Femur (tissue), 1 donor: ENCODE measurements around the gene PCBP3.
A peak's percentile ranks its signal among the peaks of the same experiment; 100 is the strongest.

Experiments
- DNase-seq: peaks from one replicate; pipeline ENCODE4 v3.0.0-alpha.2; 2017

The PCBP3 gene

DNA sequence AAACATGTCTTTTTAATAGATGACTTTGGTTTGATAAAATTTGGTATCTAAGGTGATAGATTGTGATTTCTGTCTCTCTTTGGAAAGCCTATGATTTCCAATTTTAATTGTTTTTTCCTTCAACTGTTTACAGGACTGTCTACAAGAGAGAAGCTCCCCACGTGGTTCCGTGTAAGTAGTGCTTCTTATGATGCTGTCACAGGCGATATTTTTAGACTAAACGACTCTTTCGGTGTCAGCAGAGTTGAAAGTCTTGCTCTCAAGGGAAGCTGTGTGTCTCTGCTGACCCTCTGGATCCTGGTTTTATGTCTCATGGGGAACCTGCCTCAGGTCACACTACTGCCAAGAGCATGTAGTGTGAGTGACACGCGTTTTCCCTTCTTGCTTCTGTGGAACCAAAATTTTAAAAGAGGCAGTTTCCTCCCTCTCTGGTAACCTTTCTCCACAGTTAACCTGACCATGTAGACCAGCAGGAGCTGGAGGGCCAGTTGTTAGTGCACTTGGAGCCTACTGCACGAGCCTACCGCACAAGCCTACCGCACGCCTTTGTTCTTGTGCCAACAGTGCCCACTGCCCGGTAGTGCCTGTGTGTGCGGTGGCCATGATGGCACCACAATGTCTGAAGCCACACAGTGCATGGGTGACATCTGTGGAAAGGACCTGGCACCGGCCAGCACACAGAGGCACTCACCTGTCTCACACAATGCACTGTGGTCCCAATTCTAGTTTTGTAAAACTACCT is 91.9 kb downstream of the PCBP3 start:
- no peak for DNase-seq

DNA sequence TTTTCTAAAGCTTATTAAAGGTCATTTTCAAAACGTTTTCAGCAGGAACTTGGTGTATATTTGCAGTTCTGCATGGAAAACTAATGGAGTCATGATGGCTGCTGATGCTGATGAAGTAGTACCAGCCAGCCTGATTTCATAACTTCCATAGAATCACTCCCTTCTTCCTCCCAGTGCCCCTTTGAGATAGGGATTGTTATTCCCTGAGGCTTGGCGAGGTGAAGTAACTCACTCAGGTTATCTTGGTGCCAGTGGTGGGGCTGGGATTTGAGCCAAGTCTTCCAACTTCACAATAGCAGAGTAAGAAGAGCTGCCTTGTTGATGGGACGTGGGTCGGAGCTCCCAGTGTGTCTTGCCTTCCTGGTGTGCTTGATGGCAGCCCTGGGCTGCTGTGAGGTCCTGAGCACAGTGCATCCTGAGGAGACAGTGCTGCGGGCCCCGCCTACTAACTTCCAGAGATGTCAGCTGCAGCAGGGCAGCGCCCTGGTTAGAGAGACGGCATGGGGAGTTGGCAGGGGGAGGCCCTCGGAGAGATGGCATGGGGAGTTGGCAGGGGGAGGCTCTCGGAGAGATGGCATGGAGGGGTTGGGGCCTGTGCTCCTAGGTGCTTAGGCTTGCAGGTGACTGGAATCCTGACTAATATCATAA is 92.6 kb downstream of the PCBP3 start:
- DNase-seq, result no peak

DNA sequence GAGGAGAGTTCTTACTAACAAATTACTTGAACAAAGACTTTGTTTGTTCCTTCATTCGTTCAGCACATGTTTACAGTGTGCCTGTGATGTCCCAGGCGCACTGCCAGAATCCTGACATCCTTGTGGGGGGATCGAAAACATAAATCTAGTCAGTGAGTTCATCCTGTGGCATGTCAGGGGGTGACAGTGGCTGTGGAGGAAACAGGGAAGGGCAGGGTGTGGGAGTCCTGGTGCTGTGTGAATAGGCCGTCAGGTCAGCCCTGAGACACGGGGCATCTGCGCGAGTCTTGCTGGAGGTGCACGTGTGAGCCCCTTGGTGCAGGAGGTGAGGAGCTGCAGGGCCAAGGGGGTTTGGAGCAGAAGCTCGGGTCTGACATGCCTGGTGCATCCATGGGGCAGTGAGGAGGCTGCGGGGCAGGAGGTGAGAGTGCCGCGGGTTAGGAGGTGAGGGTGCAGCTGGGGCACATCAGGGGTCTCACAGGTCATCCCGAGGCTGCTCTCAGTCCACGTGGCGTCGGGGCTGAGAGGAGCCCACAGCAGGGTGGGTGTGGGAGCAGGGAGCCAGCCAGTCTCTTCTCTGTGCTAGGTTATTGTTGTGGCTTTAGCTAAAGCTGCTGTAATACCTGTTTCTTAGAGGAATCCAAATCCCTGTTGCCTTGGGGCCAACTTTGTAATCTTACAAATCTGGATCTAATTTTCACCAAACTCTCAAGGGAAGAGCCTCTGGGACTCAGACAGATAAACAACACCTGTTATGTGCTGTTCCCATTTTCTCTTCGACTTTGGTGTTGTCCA is 93.4 kb downstream of the PCBP3 start:
- DNase-seq, result no peak

DNA sequence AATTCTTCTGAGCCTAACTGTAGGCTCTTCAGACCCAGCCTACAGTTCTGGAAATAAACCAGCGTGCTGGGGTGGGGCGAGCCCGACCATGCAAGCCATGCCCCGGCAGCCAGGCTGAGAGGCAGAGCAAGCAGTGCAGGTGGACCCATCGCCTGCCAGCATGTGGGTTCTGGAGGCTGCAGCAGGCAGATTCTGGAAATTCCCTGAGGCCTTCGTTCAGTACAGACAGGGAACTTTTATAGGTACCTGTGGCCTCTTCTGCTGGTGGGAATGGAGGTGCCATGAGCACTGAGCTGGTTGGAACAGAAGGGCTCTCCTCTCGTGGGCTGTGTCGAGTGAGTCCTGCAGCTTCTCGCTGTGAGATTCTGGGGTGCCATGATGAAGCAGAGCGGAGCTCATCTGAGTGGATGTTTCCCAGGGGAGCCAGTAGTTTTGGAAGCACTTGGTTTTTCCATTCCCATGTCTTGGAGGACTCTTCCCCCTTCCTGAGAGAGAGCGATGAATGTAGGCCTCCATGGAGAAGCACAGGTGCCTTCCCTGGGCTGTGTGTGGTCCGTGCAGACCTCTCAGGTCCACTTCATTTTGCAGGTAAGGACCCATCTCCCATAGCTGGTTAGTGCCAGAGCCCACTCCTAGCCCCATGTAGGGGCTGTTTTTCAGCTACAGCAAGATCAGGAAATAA is 94.1 kb downstream of the PCBP3 start:
- no peak for DNase-seq

DNA sequence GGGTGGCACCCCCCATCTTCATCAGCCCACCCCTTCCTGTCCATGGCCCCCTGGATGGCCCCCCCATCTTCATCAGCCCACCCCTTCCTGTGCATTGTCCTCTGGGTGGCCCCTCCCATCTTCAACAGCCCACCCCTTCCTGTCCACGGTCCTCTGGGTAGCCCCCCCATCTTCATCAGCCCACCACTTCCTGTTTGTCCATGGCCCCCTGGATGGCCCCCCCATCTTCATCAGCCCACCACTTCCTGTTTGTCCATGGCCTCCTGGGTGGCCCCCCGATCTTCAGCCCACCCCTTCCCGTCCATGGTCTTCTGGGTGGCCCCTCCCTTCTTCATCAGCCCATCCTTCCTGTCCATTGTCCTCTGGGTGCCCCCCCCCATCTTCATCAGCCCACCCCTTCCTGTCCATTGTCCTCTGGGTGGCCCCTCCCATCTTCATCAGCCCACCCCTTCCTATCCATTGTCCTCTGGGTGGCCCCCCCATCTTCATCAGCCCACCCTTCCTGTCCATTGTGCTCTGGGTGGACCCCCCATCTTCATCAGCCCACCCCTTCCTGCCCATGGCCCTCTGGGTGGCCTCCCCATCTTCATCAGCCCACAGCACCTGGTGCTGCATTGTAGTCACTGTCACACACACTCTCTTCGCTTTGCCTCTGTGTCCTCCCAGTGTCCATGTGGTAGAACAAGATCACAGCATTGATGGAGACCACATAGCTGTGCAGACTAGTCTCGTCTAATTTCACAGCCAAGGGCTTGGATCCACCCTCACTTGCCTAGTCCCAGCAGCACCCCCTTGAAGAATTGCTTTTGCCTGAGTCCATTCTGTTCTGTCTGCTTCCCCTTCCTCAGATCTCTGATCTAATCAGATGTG is 95.9 kb downstream of the PCBP3 start:
- DNase-seq, result no peak

DNA sequence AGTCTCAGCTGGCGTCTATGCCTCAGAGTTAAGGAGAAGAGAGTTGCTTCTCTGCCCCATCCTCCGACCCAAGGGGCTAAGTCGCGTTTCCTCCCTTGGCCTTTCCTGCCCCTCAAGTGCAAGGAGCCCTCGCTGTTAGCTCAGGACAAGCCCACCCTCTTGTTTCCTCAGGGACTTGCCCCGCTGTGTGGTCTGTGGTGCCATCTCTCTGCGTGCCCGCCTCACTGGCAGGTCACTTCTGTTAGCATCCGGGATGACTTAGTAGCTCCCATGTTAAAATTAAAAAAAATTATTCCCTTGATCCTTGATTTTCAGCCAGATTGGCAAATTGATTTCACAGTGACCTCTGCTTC is 96.5 kb downstream of the PCBP3 start:
- DNase-seq, result no peak

DNA sequence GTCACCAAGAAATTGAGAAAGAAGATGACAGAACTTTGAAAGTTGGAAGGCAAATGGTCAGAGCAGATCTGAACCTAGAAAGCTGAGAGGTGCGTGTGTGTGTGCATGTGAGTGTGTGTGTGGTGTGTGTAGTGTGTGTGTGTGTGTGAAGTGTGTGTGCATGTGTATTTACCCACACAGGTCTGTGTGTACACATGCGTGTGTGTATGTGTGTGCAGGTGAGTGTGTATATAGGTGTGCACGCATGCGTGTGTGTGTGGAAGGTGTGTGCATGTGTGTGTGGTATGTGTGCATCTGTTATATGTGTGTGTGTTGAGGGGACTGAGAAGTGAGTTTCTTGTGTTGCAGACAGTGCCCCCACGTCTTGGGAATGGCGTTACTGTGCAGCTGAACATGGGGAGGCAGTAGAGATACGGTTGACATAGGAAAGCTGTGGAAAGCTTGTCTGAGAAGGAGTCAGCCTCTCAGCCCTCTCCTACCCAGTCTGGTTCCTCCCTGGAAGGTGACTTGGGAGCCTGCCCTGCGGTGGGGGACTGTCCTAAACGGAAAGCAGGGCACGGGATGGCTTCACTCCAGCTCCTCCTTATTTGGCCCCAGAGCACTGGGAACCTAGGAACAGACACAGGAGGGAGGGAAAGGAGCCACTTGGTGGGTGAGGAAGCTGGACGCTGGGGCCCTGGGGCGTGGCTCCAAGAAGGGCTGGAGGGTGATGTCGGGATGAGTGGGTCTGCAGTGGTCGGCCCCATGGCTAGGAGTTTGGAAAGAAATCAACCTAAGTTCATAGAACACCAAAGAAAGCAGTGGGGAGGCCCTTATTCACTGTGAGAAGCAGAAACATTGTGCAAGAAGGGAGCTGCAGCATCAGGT is 97.2 kb downstream of the PCBP3 start:
- DNase-seq, result no peak

DNA sequence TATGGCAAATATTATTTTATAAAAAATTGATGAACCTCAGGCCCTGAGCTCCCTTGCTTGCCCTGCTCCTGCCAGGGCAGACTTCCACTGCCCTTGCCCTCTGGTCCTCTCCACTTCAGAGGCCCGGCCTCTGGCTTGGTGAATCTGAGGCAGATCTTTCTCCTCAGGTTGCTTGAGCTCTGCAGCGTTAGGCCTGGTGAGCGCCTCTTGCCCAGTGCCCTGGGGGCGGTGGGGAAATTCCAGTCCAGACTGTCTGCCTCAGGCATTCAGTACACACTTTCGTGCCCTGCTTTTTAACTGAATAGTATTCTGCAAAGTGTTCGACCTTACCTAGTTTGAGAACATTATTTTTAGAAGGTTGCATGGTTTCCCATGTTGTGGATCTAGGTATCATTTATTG is 98.2 kb downstream of the PCBP3 start:
- DNase-seq, result no peak

DNA sequence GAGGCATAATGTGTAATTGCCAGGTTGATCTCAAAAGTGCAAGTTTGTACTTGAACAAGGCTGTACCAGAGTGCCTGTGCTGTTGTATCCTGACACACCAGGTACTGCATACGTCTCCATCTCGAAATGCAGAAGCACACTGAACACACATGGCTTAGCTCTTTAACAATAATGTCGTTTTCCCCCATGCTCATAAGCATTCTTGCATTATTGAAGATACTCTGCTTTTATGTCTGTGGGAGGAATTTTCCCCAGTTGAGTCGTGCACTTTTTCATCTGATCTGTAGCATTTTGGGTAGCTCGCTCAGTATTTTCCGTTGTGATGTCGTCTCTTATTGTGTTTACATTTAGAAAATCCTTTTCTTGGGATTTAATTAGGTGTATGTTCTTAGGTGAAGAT is 98.7 kb downstream of the PCBP3 start:
- no peak for DNase-seq

DNA sequence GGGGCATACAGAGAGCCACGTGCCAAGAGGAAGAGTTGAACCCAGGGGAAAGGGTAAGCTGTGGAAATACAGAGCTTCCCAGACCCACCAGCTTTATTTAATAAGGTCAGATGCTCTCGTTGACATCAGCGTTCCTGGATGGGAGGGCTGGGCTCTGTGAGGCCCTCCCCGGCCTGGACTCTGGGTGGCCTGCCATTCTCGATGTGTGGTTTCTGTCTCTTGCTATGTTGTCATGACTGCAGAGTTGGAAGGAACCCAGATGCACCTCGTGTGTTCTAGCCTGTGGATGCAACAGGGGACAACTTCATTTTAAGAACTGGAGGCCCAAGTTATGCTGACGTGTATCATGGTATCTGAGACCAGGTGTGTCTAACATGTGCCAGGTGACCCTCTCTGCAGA is 101.7 kb downstream of the PCBP3 start:
- DNase-seq, result no peak

DNA sequence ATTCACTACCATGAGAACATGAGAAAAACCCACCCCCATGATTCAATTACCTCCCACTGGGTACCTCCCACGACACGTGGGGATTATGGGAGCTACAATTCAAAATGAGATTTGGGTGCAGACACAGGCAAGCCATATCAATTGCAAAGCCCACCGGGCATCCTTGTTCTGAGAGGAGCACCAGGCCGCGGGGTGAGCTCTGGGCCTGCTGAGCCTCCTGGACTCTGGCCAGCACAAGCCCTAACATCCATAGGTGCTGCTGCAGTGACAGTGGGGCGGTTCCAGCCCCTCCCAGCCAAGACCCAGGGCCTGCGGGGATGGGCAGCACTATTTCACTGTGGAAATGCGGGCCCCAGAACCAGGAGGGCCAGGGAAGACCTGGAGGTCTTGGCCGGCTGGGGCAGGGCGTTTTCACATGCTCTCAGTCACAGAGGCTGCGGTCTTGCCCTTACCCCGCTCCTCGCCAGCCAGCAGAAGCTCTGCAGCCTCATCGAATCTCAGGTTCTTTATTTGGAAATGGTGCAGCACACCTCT is 103.8 kb downstream of the PCBP3 start:
- DNase-seq, result no peak

DNA sequence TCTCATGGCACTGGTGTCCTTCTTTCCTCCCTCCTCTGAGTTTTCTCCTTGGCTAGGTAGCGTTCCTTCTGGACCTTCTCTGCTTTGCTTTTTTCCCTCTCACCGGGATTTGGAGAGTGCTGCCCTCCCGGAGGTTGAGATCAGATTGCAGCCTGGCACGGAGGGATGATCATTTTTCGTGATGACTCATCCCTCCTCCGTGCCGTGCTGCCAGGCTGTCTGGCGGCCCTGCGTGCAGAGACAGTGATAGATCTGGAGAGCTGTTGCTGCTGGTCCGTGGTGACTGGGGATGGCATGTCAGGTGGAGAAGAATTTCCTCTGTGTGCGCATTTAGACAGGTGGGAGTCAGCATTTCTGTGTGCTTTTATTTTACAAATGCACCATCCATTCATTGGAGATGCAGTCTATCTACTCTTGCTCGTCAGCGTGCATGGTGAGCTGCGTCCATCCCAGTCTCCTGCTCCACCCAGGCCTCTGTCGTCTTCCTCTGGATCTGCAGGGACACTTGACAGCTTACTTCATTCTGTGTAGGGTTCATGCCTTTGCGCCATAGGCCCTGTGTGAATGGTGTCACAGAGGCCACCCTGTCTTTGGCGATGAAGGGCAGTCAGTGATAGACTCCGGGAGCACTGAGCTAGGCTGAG is 104.4 kb downstream of the PCBP3 start:
- DNase-seq, result peak; percentile 44

DNA sequence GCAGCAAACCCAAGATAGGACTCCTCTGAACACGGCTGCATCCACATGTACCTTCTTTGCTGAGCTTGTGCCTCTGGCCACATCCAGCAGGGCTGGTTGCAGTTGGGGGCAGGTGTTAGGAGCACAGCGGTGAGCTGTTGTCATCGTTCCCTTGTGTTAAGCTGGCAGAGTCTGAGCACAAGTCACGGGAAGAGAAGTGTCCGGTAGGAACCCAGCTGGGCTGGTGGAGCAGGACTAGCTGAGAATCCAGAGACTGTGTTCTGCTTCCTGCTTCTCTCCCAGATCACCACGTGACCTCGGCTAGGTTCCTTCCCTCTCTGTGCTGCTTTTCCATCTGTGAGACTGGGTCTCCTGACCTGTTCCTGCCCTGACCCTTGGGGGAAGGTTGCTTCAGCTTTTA is 105.1 kb downstream of the PCBP3 start:
- DNase-seq, result no peak

DNA sequence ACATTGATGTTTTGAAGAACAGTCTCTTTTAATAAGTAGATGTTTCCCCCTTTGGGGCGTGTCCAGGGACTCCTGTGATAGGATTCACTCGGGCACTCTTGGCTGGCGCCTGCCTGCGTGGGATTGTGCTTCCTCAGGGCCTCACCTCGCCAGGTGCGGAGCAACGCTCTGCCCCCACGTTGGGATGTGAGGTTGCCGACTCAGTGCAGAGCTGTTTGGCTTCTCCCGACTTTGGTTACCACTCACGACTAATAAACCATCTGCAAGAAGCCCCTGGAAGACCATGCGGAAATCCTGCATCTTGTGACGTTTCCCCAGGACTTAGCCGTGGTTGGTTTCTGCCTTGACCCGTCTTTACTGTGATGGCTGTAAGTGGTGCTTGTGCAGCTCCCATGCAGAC is 106.4 kb downstream of the PCBP3 start:
- no peak for DNase-seq

DNA sequence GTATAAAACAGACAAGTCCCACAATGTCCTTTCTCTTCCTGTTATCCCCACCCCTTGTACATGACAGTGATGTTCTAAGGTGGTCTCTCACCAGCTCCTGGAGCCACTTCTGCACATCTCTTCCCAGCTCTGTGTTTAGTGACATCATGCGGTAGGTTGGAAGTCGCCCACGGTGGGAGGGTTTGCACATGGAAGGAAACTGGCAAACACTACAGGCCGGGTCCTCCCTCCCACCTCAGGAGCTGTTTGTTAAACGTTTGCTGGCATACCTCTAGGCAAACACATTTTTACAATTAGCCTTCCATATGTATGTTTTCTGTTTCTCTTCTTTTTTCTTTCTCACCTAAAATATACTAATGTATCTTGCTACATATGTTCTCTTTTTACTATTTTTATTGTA is 107.4 kb downstream of the PCBP3 start:
- no peak for DNase-seq

DNA sequence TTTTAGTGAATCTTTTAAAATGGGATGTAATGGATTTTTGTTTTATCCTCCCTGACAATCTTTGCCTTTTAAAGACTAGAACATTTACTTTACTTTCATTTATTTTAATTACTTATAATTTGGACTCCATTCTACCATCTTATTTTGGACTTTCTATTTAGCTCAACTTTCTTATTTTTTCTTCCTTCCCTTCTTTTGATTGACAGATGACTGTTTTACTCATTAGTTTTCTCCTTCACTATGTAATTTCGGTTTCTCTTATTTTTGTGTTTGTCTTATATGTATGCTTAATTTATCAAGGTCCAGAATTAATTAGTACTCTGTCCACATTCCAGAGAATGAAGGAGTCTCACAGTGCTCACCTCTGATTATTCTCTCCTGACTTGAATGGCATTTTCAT is 109.9 kb downstream of the PCBP3 start:
- no peak for DNase-seq

DNA sequence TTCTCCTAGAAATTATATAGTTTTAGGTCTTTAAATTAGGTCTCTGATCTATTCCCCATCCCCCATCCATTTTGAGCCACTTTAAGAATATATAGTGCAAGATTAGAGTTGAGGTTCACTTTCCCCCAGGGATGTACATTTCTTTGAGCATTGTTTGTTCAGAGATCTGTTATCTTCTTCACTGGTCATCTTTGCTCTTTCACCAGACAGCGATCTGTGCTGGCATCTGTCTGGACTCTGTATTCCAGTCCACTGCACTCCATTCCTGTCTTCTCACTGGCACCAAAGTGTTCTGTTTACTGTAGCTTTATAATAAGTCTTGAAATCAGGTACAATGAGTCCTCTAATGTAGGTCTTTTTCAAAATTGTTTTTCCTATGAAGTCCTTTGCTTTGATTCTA is 112.5 kb downstream of the PCBP3 start:
- DNase-seq, result no peak

DNA sequence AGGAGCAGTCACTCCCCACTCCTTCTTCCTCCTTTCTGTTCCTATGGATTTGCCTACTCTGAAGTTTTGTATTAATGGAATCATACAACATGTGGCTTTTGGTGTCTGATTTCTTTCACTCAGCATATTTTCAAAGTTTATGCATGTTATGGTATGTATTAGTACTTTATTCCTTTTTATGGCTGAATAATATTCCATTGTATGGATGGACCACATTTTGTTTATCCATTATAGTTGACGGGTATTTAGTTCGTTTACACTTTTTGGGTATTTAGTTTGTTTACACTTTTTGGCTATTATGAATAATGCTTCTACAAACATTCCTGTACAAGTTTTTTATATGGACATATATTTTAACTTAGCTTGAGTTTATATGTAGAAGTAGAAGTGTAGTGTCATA is 113.1 kb downstream of the PCBP3 start:
- DNase-seq, result no peak

DNA sequence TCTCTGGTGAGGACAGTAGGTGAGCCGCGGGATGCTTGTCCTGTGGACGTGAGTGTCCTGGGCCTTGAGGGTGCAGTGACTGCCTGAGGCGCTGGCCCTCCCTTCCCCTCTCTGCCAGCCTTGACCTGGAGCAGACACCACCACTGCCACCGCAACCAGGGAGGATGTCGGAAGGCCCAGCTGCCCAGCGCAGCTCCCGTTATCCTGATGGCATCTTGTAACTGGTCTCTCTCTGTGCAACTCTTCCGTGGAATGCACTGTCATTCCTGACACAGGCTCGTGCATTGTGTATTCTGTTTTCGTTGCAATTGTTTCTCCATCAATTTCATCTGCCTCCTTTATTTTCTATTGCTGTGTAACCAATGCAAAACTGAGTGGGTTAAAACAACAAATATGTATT is 118.2 kb downstream of the PCBP3 start:
- no peak for DNase-seq

DNA sequence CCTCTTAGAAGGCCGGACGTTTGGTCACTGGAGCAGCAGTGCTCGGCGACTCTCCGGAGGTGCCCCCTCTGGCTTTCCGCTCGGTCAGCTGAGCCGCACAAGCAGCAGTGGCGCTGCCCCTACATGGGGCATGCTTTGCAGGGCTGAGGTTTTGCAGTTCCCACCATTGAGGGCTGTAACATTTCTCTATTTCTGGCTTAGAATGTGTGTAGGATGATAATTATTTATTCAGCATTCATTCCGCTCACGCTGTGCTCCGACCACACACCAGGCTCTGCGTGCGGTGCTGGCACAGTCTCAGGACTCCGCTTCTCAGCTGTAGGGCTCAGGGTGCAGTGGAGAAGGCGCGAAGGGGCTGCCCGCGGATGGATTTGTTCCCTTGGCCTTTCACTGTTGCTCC is 119.5 kb downstream of the PCBP3 start:
- DNase-seq, result no peak

DNA sequence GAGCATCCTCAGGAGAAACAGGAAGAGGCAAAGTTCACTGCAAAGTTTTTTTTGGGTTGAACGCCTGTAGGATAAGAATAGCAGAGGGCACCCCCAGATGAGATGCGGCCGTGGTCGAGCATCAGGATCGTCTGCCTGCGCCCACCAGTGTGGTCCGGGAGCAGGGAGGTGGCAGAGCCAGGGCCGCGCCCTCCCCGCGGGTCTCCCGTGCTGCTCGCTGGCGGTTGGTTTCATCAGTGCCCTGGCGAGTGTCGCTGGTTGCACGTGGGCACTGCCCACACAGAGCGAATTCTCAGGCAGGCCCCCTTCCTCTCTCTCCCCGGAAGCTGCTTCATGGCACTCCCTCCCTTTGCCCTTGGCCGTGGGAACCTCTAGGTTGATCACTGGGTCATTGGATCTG is 120.0 kb downstream of the PCBP3 start:
- no peak for DNase-seq
